Left lung (tissue), 10 donors: ENCODE results near the gene PTP4A1. TPM values are rescaled to one million over a fixed set of nuclear protein-coding genes. Genes with fewer than 3 reads are reported as not detected.
A peak's percentile ranks its signal among the peaks of the same experiment; 100 is the strongest.

Experiments used
- ATAC-seq: fragments of 200-7000 bp; cut with Tn5 transposase; one replicate; pipeline ENCODE4 v1.9.1; 2020; ENCODE audit warnings: moderate library complexity
- DNase-seq, 4 donors: peaks; one replicate each; pipeline ENCODE4 v3.0.0-alpha.2; 2013 to 2020
- H3K27ac ChIP-seq, 2 donors: fragments of 200-600 bp; sonication (generic) in 1 of 2; one replicate each; pipeline versions ENCODE4 v1.5.0 to v1.8.0; 2020 to 2021
- H3K27me3 ChIP-seq, 2 donors: fragments of 200-600 bp; sonication (generic) in 1 of 2; one replicate each; pipeline versions ENCODE4 v1.5.0 to v1.8.0; 2020 to 2021
- H3K36me3 ChIP-seq, 2 donors: fragments of 200-600 bp; sonication (generic) in 1 of 2; one replicate each; pipeline versions ENCODE4 v1.5.0 to v1.8.0; 2020 to 2021
- H3K4me1 ChIP-seq, 2 donors: fragments of 200-600 bp; one replicate each; pipeline ENCODE4 v1.8.0; 2021
- H3K4me3 ChIP-seq, 2 donors: fragments of 200-600 bp; sonication (generic) in 1 of 2; one replicate each; pipeline versions ENCODE4 v1.5.0 to v1.8.0; 2020 to 2021; ENCODE audit warnings: mild to moderate bottlenecking in 1 of 2
- H3K9me3 ChIP-seq, 2 donors: fragments of 200-600 bp; sonication (generic) in 1 of 2; one replicate each; pipeline versions ENCODE4 v1.5.0 to v1.8.0; 2020 to 2021
- intact Hi-C, 2 donors: fragments of 100-400 bp; cut with DNase I; formaldehyde crosslinking; loops; one replicate each; pipeline versions ENCODE4 v1.11.2 to v1.14.2; 2022
- polyA plus RNA-seq, 6 donors: library from polyadenylated mRNA; unstranded; fragments of 120-200 nt; gene quantifications; one replicate each; pipeline ENCODE4 v1.2.1, GENCODE V29; 2013; ENCODE audit not compliant: insufficient read length in 6 of 6
- total RNA-seq, 2 donors: library from RNA; stranded (reverse); fragmentation: NEBNext Ultra II Directional; extraction: Animal tissue kit (Norgen Biotek cat#: 25700); gene quantifications; one replicate each; pipeline ENCODE4 v1.2.1, GENCODE V29; 2021
- TF ChIP-seq, protein P1 (sequence below), 2 donors: fragments of 200-600 bp; sonication (generic) in 1 of 2; IDR thresholded peaks; one replicate each; pipeline versions ENCODE4 v1.5.0 to v1.8.0; 2021; ENCODE audit warnings: antibody characterized with exemption in 2 of 2
- donor health status: DM: no; HTN: yes; CAD: no.
- donor health status: DM: no; HTN: no; CAD: no.

PTP4A1 gene
- total and polyA plus RNA-seq, 8 donors = 68.6 to 119 (median 81.9) TPM

DNA sequence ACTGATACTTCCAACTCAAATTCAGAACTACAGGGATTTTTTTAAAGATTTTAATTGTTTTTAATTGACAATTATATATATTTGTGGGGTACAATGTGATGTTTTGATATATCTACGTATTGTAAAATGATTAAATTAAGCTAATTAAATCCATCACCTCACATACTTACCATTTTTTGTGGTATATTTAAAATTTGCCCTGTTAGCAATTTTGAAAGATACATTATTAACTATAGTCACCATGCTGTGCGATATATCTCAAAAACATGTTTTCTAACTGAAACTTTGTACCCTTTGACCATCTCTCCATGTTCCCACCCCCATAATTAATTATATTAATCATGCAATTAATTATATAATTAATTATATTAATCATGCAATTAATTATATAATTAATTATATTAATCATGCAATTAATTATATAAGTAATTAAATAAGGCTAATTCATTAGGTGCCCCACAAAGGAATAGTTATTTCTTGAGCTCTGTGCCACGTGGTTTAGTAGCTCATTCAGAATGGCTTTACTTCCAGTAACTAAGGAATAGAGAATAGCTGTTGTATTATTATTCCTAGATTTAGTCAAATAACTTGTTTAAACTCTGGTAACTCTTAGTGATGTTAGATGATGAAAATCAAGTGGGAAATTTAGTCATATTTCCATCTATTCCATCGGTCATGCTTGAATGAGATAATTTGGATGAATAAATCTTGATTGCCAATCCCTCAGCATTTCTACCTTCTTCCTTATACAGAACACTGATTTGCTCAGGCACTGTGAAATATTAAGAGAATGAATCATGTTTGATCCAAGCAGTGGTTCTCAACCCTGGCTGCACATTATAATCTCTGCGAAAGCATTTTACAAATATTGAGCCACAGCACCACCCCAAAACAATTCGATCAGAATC, 25.1 kb downstream of the PTP4A1 start:
- Histone ChIP-seq H3K4me1 (peaks cover 0 to 15% of the 10 kb centered on the region in 2 donors), H3K4me3 (peak overlapping the region; percentile 31 to 38), H3K27me3 (no peaks in the 10 kb centered on the region), H3K36me3 (no peaks in the 10 kb centered on the region), H3K27ac (no peak overlapping the region), H3K9me3 (no peaks in the 10 kb centered on the region)
- TF ChIP-seq, protein P1, sequence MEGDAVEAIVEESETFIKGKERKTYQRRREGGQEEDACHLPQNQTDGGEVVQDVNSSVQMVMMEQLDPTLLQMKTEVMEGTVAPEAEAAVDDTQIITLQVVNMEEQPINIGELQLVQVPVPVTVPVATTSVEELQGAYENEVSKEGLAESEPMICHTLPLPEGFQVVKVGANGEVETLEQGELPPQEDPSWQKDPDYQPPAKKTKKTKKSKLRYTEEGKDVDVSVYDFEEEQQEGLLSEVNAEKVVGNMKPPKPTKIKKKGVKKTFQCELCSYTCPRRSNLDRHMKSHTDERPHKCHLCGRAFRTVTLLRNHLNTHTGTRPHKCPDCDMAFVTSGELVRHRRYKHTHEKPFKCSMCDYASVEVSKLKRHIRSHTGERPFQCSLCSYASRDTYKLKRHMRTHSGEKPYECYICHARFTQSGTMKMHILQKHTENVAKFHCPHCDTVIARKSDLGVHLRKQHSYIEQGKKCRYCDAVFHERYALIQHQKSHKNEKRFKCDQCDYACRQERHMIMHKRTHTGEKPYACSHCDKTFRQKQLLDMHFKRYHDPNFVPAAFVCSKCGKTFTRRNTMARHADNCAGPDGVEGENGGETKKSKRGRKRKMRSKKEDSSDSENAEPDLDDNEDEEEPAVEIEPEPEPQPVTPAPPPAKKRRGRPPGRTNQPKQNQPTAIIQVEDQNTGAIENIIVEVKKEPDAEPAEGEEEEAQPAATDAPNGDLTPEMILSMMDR (IDR thresholded peaks at IDR 0.05) = no peak
- DNase-seq (no peak), ATAC-seq (peak; percentile 62)
- intact Hi-C loops = loop anchor here in 1 of 2 donors (10.0 kb wide), 1 partner anchor 167 kb away; no protein-coding TSS in a partner anchor

DNA sequence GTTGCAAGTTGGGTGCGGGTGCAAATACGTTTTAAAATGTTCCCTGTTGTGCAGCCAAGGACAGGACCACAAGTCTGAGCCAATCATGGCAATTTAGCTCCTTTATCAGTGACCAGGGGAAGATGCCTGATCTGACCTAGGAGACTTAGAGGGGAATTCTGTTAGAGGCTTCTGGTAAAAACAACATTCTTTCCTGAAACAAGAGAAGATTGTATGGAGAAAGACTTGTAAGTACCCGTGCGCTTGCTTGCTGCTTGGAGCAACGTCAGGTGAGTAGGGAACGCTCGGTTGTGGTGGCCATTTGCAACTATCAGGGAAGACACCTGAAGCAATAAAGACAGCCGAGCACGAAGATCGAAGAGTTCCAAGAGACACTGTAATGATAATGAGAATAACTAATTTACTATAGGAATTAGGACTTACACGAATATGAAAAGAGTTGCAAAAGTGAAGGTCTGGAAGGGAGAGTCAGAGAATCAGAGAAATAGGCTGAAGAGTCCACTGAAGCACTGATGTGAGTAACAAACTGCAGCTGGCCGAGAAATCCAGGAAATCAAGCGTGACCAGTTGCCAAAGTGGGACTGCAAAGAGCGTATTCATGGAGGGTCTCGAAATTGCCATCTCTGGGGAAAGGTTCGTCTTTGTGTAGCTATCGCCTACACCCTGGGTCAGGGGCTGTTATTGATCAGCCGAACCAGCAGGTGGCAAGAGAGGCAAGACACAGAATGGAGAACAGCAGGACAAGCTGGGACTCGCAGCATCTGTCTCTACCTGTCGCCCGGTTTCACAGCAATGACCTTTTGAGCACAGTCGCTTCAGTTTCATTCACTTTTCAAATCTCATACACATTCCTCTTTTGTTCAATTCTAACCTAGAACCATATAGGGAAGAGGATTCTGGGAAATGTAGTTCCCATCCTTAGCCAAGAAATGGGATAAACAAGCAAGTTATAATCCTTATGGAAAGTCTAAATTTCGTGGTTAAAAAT, 26.1 kb downstream of the PTP4A1 start:
- H3K27me3 ChIP-seq = no peaks in the 10 kb centered on the region
- peak; percentile 99 for ATAC-seq
- DNase-seq = peak in 3 of 4 donors; percentile 69 to 74 (median 74)
- H3K27ac ChIP-seq = no peak overlapping the region
- no peaks in the 10 kb centered on the region for H3K9me3 ChIP-seq
- H3K4me3 ChIP-seq = peak overlapping the region; percentile 31 to 38
- TF ChIP-seq, protein P1 (IDR thresholded peaks at IDR 0.05) = peak; percentile 76 to 79
- intact Hi-C loops = loop anchor here in 1 of 2 donors (10.0 kb wide), 1 partner anchor 166 kb away; no protein-coding TSS in a partner anchor
- peaks cover 0 to 15% of the 10 kb centered on the region in 2 donors for H3K4me1 ChIP-seq
- no peaks in the 10 kb centered on the region for H3K36me3 ChIP-seq

DNA sequence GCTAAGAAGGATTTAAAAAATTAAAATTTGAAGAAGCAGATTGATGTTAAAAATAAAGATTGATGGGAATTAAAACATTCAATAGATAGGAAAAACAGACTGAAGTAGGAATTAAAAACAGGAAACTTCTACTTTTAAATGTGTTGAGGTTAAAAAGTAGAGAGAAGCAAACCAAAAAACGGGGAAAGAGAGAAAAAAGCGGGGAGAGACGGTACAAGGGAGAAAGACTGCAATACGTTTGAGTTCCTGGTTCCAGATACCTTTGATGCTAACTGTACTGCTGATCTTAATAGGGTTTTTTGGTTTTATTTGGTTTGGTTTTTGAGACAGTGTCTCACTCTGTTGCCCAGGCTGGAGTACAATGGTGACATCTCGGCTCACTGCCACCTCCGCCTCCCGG, 27.0 kb downstream of the PTP4A1 start:
- TF ChIP-seq, protein P1 (IDR thresholded peaks at IDR 0.05) = no peak
- no peaks in the 10 kb centered on the region for H3K9me3 ChIP-seq
- ATAC-seq (no peak), DNase-seq (no peak)
- H3K27ac ChIP-seq = no peak overlapping the region
- no peaks in the 10 kb centered on the region for H3K36me3 ChIP-seq
- intact Hi-C loops = loop anchor here in 1 of 2 donors (10.0 kb wide), 1 partner anchor 166 kb away; no protein-coding TSS in a partner anchor
- H3K4me3 ChIP-seq = no peak overlapping the region
- H3K4me1 ChIP-seq = peaks cover 0 to 15% of the 10 kb centered on the region in 2 donors
- H3K27me3 ChIP-seq = no peaks in the 10 kb centered on the region

DNA sequence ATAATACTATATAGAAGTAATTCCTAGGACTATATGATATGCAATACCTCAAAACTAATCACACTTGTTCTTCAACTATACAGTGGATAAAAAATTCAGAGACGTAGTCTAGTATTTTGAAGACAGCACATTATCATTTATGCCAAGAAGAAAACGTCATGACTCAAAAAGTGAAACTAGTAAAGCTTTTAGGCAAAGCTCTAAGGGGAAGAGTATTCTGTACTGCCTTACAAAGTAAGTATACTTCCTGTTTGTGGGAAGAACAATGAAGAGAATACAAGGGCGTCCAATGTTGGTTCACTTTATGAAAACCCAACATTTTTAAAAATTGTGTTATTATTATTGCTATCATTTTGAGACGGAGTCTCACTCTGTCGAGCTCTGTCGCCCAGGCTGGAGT, 27.9 kb downstream of the PTP4A1 start:
- Histone ChIP-seq H3K9me3 (no peaks in the 10 kb centered on the region), H3K4me1 (peaks cover 0 to 15% of the 10 kb centered on the region in 2 donors), H3K36me3 (no peaks in the 10 kb centered on the region), H3K27ac (no peak overlapping the region), H3K27me3 (no peaks in the 10 kb centered on the region), H3K4me3 (no peak overlapping the region)
- intact Hi-C loops = no loop called here
- TF ChIP-seq, protein P1 (IDR thresholded peaks at IDR 0.05) = no peak
- no peak for ATAC-seq
- DNase-seq = no peak
